Suprapubic skin (tissue), 3 donors: ENCODE measurements around the gene GMPR.

Source experiments
- POLR2AphosphoS5 ChIP-seq, 3 donors: sonication (generic); formaldehyde crosslinking; IDR thresholded peaks; one replicate each; pipeline ENCODE4 v1.6.1; 2017; ENCODE audit warnings: antibody characterized with exemption in 3 of 3
- TF ChIP-seq, protein P1 (sequence below), 2 donors: fragments of 200-600 bp in 1 of 2; fragments of 450-650 bp in 1 of 2; sonication (generic) in 1 of 2; IDR thresholded peaks; one replicate each; pipeline ENCODE4 v1.5.1; 2016 to 2019; ENCODE audit warnings: antibody characterized with exemption in 2 of 2, mild to moderate bottlenecking in 1 of 2, moderate library complexity in 1 of 2

DNA sequence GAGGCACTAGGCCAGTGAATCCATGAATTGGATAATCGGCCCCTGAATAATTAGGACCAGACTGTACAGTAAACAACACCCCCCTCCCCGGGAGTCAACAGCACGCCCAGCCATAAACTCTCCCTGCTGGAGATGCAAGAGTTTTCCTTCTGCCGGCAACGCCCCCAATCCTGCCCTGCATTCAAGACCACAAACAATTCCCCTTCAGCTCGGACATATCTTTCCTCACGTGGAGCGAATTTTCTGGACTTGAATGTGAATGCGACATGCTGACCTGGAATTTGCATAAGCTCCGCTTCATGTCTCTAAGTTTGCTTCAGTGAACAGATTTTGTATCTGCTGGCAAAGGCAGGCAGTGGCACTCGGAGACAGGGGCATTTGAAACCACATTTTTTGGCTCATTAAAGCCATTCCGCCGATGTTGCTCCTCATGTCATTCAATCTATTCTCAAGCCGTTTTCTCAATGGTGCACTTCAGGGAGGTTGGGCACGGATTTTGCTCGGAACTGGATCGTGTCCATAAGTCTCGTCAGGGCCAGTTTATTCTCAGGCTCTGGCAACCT lies 38.0 kb upstream of the GMPR start:
- TF ChIP-seq, protein P1, sequence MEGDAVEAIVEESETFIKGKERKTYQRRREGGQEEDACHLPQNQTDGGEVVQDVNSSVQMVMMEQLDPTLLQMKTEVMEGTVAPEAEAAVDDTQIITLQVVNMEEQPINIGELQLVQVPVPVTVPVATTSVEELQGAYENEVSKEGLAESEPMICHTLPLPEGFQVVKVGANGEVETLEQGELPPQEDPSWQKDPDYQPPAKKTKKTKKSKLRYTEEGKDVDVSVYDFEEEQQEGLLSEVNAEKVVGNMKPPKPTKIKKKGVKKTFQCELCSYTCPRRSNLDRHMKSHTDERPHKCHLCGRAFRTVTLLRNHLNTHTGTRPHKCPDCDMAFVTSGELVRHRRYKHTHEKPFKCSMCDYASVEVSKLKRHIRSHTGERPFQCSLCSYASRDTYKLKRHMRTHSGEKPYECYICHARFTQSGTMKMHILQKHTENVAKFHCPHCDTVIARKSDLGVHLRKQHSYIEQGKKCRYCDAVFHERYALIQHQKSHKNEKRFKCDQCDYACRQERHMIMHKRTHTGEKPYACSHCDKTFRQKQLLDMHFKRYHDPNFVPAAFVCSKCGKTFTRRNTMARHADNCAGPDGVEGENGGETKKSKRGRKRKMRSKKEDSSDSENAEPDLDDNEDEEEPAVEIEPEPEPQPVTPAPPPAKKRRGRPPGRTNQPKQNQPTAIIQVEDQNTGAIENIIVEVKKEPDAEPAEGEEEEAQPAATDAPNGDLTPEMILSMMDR (IDR thresholded peaks at IDR 0.05), result no peak
- TF ChIP-seq POLR2AphosphoS5 (IDR thresholded peaks at IDR 0.05), result no peak
